Embryonic facial prominence (tissue), 1 donor: Measurements from ENCODE around the gene SLC38A10.

ENCODE experiments used
- DNase-seq: peaks from one replicate; pipeline ENCODE4 v3.0.0-alpha.2; 2016; ENCODE audit errors: extremely low spot score

The SLC38A10 gene

DNA sequence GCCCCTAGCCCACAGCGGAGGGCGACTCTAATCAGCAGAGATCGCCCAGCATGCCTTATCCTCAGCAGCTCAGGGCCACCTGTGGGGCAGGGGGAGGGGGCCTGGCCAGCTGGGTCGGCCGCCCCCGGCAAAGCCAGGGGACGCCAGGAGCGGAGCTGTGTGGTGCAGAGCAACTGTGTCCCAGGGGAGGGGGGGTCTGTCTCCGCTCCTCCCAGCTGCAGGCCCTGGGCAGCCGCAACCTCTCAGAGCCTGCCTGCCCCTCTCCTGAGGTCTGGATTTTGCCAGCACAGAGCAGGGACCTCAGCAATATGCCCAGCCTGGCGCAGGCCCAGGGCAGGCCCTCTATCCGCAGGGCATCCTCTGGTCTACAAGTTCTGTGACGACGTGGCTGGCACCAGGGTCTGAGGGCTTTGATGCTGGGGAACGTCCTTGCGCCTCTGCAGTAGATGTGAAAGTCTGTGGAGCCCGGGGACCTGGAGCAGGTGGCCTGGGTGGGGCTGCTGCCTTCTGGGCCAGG, 36.5 kb upstream of the SLC38A10 start:
- DNase-seq: no peak

GRCh38 chr17:81330884-81331245, 35.8 kb upstream of the SLC38A10 start:
- no peak for DNase-seq

DNA sequence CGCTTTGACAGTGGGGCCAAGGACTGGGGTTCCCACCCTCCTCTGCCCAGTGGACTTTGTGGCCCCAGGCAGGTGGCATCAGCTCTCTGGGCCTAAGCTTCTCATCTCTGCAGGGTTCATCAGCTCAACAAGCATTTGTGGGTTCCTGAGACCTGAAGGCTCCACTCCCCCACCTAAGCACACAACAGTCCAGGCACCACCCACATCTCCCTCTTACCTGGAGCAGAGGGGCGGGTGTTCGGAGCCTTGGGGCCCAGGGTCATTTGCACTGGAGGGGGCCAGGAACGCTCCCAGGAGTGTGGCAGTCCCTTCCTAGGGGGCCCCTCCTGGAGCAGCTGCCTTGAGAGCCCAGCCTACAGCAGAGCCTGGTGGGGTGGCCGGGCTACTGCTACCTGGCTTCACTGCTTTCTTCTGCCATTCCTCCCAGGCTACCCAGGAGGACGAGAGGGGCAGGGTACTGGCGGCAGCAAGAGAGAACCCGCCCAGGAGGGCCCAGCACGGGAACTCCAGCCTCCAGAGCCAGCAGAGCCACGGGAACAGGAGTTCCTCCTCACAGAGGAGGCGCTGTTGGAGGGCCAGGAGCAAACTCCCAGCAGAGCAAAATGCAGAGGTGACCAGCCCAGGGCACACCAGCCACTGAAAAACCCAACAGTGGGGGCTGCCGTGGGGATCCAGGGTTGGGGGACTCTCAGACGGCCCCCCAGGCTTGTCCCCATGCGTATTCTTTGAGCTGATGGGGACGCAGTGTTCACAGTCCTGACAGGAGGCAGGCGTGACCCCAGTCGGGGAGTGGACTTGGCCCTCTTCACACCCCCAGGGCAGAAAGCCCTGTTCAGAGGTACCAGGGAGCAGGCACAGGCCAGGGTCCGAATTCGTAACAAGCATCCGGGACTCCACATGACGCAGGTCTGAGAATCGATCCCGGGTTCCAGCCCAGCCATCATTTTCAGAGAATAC, 35.1 kb upstream of the SLC38A10 start:
- DNase-seq: no peak

- DNase-seq: peak; percentile 100
Observed at GRCh38 chr17:81328978-81329926, 34.1 kb upstream of the SLC38A10 start.

DNA sequence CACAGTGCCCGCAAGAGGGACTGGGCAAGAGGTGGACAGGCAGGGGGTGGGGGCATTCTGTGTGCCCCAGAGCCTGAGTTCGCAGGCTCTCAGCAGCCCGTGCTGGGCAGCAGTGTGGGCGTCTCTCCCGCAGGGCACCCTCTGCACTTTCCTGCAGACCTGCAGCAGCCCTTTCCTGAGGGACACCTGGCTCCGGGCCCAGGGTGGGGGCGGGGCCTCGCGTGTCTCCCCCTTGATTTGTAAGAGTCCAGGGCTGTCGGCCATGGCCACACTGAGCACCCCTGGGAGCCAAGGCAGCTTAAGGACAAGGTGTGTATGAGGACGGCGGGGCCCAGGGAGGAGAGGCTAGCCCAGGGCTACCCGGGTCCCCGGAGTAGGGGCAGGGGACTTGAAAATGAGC, 33.4 kb upstream of the SLC38A10 start:
- no peak for DNase-seq

DNA sequence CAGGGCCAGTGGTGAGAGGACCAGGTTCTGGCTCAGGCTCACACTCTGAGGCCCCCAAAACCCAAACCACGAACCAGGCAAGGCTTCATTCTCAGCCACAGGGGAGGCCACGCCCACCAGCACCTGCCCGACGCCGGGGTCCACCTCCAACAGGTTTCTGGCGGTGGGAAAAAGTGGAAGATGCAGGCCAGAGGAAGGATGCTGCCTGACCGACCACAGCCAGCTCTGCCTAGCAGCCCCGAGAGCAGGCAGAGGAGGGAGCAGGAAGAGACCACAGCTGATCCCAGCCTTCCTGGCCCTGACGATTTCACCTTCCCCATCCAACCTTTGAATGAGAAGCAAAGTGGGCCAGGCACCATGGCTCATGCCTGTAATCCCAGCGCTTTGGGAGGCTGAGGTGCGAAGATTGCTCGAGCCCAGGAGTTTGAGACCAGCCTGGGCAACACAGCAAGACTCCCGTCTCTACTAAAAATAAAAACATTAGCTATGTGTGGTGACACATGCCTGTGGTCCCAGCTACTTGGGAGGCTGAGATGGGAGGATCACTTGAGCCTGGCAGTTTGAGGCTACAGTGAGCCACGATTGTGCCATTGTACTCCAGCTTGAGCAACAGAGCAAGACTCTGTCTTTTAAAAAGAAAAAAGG, 30.7 kb upstream of the SLC38A10 start:
- DNase-seq: no peak

DNA sequence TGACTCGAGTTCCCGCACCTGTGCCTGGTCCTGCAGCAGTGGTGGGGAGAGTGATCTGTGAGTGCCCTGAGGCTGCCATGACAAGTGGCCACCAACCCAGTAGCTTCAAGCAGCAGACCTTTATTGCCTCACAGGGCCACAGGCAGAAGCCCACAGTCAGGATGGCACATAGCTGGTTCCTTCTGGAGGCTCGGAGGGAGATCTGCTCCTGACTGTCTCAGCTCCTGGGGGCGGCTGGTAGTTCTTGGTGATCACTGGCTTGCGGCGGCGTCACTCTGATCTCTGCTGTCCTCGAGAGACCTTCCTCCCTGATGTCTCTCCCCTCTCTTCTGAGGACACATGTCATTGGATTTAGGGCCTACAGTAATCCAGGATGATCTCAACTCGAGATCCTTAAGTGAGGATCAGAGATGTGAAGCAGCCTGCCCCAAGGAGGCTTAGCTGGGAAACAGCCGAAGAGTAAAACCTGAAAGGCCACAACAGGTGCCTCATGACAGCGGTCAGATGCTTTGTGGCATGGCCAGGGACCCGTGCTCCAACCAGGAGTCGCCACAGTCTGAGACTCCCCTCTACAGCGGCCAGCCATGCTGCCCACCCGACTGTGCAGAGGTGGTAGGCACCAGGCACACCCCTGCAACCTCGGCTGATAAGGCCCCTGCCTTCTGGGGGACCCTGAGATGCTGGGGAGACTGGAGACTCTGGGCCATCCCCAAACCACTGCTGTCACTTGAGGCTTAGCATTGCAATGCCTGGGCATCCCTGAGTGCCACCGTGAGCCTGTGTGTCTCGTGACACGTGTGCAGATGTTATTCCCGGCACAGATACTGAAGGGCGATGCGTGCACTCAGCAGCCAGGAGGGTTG, 30.0 kb upstream of the SLC38A10 start:
- DNase-seq: no peak

DNA sequence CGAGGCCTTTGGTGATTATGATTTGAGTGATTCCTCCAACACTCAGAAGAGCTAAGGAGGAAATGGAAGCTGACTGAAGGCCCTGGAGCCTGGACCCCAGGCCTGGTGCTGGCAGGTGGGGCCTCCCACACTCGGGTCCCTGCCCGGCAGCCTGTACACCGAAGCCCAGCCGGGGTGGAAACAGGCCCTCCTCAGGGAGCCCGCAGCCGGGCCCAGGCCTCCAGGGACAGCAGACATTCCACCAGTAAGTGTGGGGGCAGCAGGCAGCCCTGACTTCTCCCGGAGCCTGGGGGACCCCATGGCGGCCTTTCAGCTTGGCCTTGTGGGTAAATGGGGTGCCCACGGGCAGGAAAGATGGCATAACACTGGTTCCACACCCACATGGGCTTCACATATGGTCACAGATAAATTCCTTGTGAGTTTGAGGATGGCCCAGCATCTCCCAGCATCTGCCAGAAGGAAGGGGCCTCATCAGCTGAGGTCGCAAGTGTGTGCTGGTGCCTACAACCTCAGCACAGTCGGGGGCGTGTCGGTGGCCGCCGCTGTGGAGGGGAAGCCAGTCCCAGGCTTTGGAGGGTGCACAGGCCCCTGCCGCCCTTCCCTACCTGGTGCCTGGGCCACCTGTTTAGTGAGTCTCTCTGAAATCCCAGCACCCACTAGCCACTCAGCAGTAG, 29.2 kb upstream of the SLC38A10 start:
- no peak for DNase-seq

- no peak for DNase-seq
Observed at GRCh38 chr17:81323411-81323868, 28.3 kb upstream of the SLC38A10 start.

DNA sequence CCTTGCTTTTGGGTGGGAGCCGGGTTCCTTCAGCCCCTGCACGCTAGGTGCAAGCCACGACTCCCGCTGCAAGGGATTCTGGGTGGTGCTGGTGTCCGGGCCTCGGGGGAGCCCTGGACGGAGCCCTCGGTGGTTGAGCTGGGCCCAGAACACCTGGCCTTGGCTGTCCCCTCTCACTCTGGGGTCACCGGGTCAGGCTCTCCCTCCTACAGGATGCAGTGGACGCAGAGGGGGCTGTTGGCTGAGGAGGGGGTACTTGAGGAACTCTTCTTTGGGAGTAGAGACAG, 27.9 kb upstream of the SLC38A10 start:
- DNase-seq: no peak

DNA sequence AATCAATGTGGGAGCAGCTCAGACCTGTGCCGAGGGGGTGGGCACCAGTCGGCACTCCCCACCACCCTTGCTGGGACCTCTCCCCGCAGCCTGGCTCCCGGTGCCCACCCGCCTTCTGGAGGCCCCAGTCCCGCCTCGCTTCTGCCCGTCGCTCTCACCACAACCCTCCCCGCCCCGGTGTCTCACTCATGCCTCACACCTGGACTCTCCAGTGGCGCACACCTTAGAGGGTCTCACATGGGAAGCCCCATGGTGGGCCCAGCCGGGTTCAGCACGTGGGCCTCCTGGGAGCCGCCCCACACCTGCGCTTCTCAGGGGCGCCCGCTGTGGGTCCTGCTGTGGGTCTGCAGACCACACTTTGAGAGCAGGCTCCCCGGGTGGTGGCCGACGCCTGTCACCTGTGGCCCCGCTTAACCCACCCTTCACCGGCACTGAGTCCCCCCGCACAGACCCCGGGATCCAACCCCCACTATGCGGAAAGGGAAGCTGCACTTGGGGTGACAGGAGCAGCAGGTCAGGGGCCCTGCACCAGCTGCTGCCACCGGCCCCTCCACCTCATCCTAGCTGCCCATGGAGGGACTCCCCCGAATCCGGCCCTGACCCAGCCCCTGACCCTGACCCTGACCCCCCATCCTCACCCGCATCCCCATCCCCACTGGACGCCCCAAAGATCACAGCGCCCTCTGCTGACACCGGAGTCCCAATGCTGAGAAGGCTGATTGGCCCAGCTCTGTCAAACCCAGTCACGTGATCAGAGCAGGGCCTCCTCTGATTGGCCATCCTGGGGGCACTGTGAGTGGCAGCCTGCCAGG, 27.4 kb upstream of the SLC38A10 start:
- no peak for DNase-seq

GRCh38 chr17:81317961-81318605, 23.0 kb upstream of the SLC38A10 start:
- no peak for DNase-seq

GRCh38 chr17:81317530-81317821, 22.4 kb upstream of the SLC38A10 start:
- no peak for DNase-seq

GRCh38 chr17:81315885-81316391, 20.8 kb upstream of the SLC38A10 start:
- no peak for DNase-seq

- no peak for DNase-seq
Observed at GRCh38 chr17:81315129-81315884, 20.2 kb upstream of the SLC38A10 start.

DNA sequence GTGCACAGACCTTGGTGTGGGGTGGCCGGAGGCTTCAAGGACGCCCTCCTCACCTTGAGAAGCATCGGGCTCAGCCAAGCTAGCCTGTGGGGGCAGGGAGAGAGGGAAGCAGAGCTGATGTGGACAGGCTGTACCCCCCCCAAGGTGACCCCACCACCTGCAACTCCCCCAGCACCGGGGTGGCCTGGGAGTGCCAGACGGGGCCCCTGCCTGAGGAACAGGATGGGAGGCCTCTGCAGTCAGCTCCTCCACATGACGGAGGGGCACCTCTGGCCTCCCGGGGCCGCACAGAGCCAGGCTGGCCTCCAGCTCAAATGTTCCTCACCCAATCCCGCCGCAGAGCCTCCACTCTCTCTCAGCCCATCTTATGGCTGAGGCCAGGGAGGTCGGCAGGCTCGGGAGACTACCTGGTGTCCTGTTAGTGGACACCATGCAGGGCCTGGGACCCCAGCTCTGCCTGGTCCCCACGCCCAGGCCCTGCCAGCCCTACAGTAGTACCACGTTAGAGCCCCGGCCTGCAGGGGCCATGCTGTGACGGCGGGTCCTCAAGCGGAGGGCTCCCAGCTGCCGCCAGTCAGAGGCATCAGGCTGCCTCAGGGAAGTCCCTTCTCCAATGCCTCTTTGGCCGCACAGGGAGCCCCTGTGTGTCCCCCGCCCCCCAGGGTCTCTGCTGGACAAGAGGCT, 19.4 kb upstream of the SLC38A10 start:
- DNase-seq: no peak

- DNase-seq: no peak
Observed at GRCh38 chr17:81313776-81314397, 18.8 kb upstream of the SLC38A10 start.
